PC-9 (cell line): ENCODE data around the gene DAPK2.

Experiments
- CTCF ChIP-seq: fragments of 200-600 bp; sonication (generic); conservative IDR thresholded peaks from 2 replicates; pipeline ENCODE4 v1.6.1; 2017; ENCODE audit warnings: mixed run types, antibody characterized with exemption, mild to moderate bottlenecking, moderate library complexity
- EZH2 ChIP-seq: fragments of 200-600 bp; sonication (generic); IDR thresholded peaks from 2 replicates; pipeline ENCODE4 v1.8.0; 2017; ENCODE audit warnings: antibody characterized with exemption, low read depth

- no peak for TF ChIP-seq CTCF
- TF ChIP-seq EZH2, result no peak
These were observed 9.2 kb downstream of the DAPK2 start for GRCh38 chr15:64037116-64037515.
